ENCODE results near the gene DNAJC4. TPM values are rescaled to one million over a fixed set of nuclear protein-coding genes. Genes with fewer than 3 reads are reported as not detected.

DNAJC4 gene
- total RNA-seq, 1 donor from 2014 or later: 43.6 TPM

GRCh38 chr11:64261556-64262080, 31.3 kb downstream of the DNAJC4 start:
- no peak overlapping the region for H3K4me3 Mint-ChIP-seq
- no peak for DNase-seq (ENCODE audit: low spot score in 2 of 2, unreplicated experiment in 2 of 2)
- H3K4me1 Mint-ChIP-seq: peaks cover 9% of the 10 kb centered on the region
- no peaks in the 10 kb centered on the region for H3K9me3 Mint-ChIP-seq
- peaks cover 29% of the 10 kb centered on the region for H3K36me3 Mint-ChIP-seq
- H3K27me3 Mint-ChIP-seq (ENCODE audit: low read depth): no peaks in the 10 kb centered on the region
- no peak overlapping the region for H3K27ac Mint-ChIP-seq
- no peak for TF ChIP-seq CTCF (IDR thresholded peaks at IDR 0.05; ENCODE audit: unreplicated experiment)

GRCh38 chr11:64262271-64263002, 32.1 kb downstream of the DNAJC4 start:
- no peaks in the 10 kb centered on the region for H3K9me3 Mint-ChIP-seq
- TF ChIP-seq CTCF (IDR thresholded peaks at IDR 0.05; ENCODE audit: unreplicated experiment): no peak
- DNase-seq (ENCODE audit: low spot score in 2 of 2, unreplicated experiment in 2 of 2): no peak
- peaks cover 29% of the 10 kb centered on the region for H3K36me3 Mint-ChIP-seq
- no peak overlapping the region for H3K27ac Mint-ChIP-seq
- peaks cover 9% of the 10 kb centered on the region for H3K4me1 Mint-ChIP-seq
- H3K4me3 Mint-ChIP-seq: no peak overlapping the region
- no peaks in the 10 kb centered on the region for H3K27me3 Mint-ChIP-seq (ENCODE audit: low read depth)

- no peaks in the 10 kb centered on the region for H3K27me3 Mint-ChIP-seq (ENCODE audit: low read depth)
- no peak for TF ChIP-seq CTCF (IDR thresholded peaks at IDR 0.05; ENCODE audit: unreplicated experiment)
- H3K4me3 Mint-ChIP-seq: no peak overlapping the region
- no peak overlapping the region for H3K27ac Mint-ChIP-seq
- no peak for DNase-seq (ENCODE audit: low spot score in 2 of 2, unreplicated experiment in 2 of 2)
- H3K9me3 Mint-ChIP-seq: no peaks in the 10 kb centered on the region
- H3K36me3 Mint-ChIP-seq: peaks cover 26% of the 10 kb centered on the region
- H3K4me1 Mint-ChIP-seq: peaks cover 12% of the 10 kb centered on the region
Measured at GRCh38 chr11:64263021-64263946, 32.9 kb downstream of the DNAJC4 start.

- DNase-seq (ENCODE audit: low spot score in 2 of 2, unreplicated experiment in 2 of 2): no peak
- H3K27ac Mint-ChIP-seq: no peak overlapping the region
- H3K4me1 Mint-ChIP-seq: peaks cover 19% of the 10 kb centered on the region
- peaks cover 26% of the 10 kb centered on the region for H3K36me3 Mint-ChIP-seq
- no peaks in the 10 kb centered on the region for H3K27me3 Mint-ChIP-seq (ENCODE audit: low read depth)
- no peak overlapping the region for H3K4me3 Mint-ChIP-seq
- no peaks in the 10 kb centered on the region for H3K9me3 Mint-ChIP-seq
- no peak for TF ChIP-seq CTCF (IDR thresholded peaks at IDR 0.05; ENCODE audit: unreplicated experiment)
Measured at GRCh38 chr11:64263947-64264317, 33.6 kb downstream of the DNAJC4 start.

- Mint-ChIP-seq H3K27ac (no peak overlapping the region), H3K4me1 (peaks cover 21% of the 10 kb centered on the region), H3K36me3 (peaks cover 22% of the 10 kb centered on the region), H3K4me3 (no peak overlapping the region), H3K27me3 (ENCODE audit: low read depth) (no peaks in the 10 kb centered on the region), H3K9me3 (no peaks in the 10 kb centered on the region)
- no peak for DNase-seq (ENCODE audit: low spot score in 2 of 2, unreplicated experiment in 2 of 2)
- no peak for TF ChIP-seq CTCF (IDR thresholded peaks at IDR 0.05; ENCODE audit: unreplicated experiment)
Measured at GRCh38 chr11:64264371-64264852, 34.1 kb downstream of the DNAJC4 start.

Data from mesothelial cell of epicardium (in vitro differentiated cells).